Activated naive CD4-positive, alpha-beta T cell treated with Interleukin-2 at 50 U/mL for 16 hours (primary cell): Measurements from ENCODE around the gene OR52A1.
"Not testable (repeated sequence)": the region's sequence is repeated elsewhere in the genome, so short reads cannot be mapped to it uniquely, and the experiment has no call there.

ENCODE experiments used
- DNase-seq: peaks from one replicate; pipeline ENCODE4 v3.0.0-alpha.2; 2020

Gene OR52A1

GRCh38 chr11:5154657-5155056 is at the start of gene OR52A1:
TSS of gene OR52A1 (minus strand) at chr11:5154757. CDS start at chr11:5152369, 2,388 bp downstream.
- no peak for DNase-seq

GRCh38 chr11:5203366-5203765 is 48.8 kb upstream of the OR52A1 start:
- no peak for DNase-seq

- no peak for DNase-seq
Observed at GRCh38 chr11:5200582-5200981, 46.0 kb upstream of the OR52A1 start, which contains the start of gene OR51V1. TSS of gene OR51V1 (minus strand) at chr11:5200682. CDS start at chr11:5200682, 0 bp downstream.

GRCh38 chr11:5198285-5198684 is 43.7 kb upstream of the OR52A1 start:
- DNase-seq, result no peak

GRCh38 chr11:5197536-5197935 is 43.0 kb upstream of the OR52A1 start:
- DNase-seq, result no peak

- DNase-seq, result no peak
Observed at GRCh38 chr11:5196731-5197130, 42.2 kb upstream of the OR52A1 start.

GRCh38 chr11:5196067-5196466 is 41.5 kb upstream of the OR52A1 start:
- no peak for DNase-seq

- DNase-seq, result no peak
Observed at GRCh38 chr11:5192738-5193137, 38.2 kb upstream of the OR52A1 start.

- no peak for DNase-seq
Observed at GRCh38 chr11:5188201-5188600, 33.6 kb upstream of the OR52A1 start.

GRCh38 chr11:5178046-5178837 is 23.7 kb upstream of the OR52A1 start:
- DNase-seq, result no peak

- DNase-seq, result no peak
Observed at GRCh38 chr11:5174934-5175333, 20.4 kb upstream of the OR52A1 start.

- DNase-seq, result no peak
Observed at GRCh38 chr11:5171856-5172255, 17.3 kb upstream of the OR52A1 start.

GRCh38 chr11:5165898-5166297 is 11.3 kb upstream of the OR52A1 start:
- not testable (repeated sequence) for DNase-seq

GRCh38 chr11:5164807-5165206 is 10.2 kb upstream of the OR52A1 start:
- not testable (repeated sequence) for DNase-seq

GRCh38 chr11:5161045-5161444 is 6.5 kb upstream of the OR52A1 start:
- DNase-seq, result not testable (repeated sequence)

GRCh38 chr11:5160217-5160616 is 5.7 kb upstream of the OR52A1 start:
- DNase-seq, result not testable (repeated sequence)

GRCh38 chr11:5159806-5160205 is 5.2 kb upstream of the OR52A1 start:
- DNase-seq, result no peak

- DNase-seq, result no peak
Observed at GRCh38 chr11:5153574-5154431, 754 bp downstream of the OR52A1 start.

- DNase-seq, result no peak
Observed at GRCh38 chr11:5151713-5152153, 2.8 kb downstream of the OR52A1 start.

- DNase-seq, result not testable (repeated sequence)
Observed at GRCh38 chr11:5144206-5144605, 10.4 kb downstream of the OR52A1 start.

- no peak for DNase-seq
Observed at GRCh38 chr11:5137996-5138395, 16.6 kb downstream of the OR52A1 start, which contains the start of gene OR52A5. TSS of gene OR52A5 (minus strand) at chr11:5138356. CDS start at chr11:5132642, 5,714 bp downstream.

GRCh38 chr11:5137014-5137413 is 17.5 kb downstream of the OR52A1 start:
- no peak for DNase-seq

- no peak for DNase-seq
Observed at GRCh38 chr11:5136261-5136660, 18.3 kb downstream of the OR52A1 start.
